DOHH2 (cell line): ENCODE measurements around the gene PALLD.

Experiments
- EZH2phosphoT487 ChIP-seq: fragments of 200-600 bp; sonication (generic); IDR thresholded peaks from 2 replicates; pipeline ENCODE4 v1.6.1; 2017; ENCODE audit warnings: borderline replicate concordance, mild to moderate bottlenecking, antibody characterized with exemption, low read length, moderate library complexity, mixed read lengths
- TF ChIP-seq, protein P1 (sequence below): fragments of 200-600 bp; sonication (generic); IDR thresholded peaks from one replicate; pipeline ENCODE4 v1.5.1; 2014; ENCODE audit warnings: antibody characterized with exemption, mild to moderate bottlenecking, low read depth, low read length; ENCODE audit not compliant: poor library complexity, severe bottlenecking

GRCh38 chr4:168496834-168497233 is at the start of gene PALLD:
- TF ChIP-seq, protein P1, sequence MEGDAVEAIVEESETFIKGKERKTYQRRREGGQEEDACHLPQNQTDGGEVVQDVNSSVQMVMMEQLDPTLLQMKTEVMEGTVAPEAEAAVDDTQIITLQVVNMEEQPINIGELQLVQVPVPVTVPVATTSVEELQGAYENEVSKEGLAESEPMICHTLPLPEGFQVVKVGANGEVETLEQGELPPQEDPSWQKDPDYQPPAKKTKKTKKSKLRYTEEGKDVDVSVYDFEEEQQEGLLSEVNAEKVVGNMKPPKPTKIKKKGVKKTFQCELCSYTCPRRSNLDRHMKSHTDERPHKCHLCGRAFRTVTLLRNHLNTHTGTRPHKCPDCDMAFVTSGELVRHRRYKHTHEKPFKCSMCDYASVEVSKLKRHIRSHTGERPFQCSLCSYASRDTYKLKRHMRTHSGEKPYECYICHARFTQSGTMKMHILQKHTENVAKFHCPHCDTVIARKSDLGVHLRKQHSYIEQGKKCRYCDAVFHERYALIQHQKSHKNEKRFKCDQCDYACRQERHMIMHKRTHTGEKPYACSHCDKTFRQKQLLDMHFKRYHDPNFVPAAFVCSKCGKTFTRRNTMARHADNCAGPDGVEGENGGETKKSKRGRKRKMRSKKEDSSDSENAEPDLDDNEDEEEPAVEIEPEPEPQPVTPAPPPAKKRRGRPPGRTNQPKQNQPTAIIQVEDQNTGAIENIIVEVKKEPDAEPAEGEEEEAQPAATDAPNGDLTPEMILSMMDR: no peak
- TF ChIP-seq EZH2phosphoT487: no peak
